Measurements from ENCODE around the gene KIF26B.

The KIF26B gene

DNA sequence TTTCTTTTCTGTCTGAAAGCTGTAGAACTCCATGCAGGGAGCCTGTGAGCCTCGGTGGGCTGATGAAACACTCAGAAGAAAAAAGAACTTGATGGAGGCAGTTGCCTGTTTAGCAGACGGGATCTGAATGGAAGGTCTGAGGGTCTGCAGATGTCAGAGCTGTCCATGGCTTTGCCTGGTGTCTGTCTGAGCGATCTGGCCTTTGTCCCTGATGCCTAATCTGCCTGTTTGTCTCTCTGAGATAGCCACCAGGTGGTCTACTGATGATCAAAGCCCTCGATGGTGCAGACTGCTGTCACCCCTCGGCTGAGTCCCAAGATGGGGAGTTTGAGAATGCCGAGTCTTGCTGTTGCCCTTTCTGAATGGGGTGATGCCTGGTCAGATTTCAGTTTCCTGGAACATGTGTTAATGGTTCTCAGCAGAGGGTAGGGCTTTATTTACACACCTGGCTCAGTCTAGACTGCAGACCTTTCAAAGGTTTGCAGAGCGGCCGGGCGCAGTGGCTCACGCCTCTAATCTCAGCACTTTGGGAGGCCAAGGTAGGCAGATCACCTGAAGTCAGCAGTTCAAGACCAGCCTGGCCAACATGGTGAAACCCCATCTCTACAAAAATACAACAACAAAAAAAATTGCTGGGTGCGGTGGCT, 90.4 kb downstream of the KIF26B start:
- DNase-seq, result no peak

DNA sequence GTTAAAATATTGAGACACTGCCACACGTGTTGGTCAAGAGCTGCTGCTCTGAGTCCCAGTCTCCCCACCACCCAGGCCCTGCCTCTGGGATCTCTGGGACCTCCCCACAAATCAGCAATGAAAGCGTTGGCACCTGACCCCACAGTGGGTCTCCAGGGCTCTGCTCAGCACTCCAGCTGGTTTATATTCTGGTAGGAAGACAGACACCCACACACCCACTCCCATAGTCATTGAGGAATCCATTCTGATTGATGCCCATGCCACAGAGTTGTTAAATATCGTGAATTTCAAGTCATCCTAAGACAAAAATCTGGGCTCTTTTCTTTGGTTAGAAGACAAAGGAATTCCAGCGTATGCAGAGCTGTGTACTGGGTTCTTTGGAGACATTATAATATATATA, 91.6 kb downstream of the KIF26B start:
- DNase-seq, result no peak

DNA sequence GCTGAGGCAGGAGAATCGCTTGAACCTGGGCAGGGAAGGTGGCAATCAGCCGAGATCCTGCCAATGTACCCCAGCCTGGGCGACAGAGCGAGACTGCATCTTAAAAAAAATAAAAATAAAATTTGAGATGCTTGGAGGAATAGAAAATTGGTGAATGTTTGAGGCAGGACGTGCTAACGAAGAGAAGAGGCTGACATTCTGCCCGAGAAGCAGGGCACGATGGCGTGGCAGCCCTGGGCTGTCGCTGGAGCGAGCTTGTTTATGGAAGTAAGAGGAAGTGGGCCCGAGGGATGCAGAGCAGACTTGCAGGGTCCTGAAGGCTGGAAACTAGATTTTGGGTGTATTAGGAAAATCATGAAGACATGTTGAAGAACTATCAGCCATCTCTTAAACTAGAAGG, 92.6 kb downstream of the KIF26B start:
- DNase-seq, result no peak

DNA sequence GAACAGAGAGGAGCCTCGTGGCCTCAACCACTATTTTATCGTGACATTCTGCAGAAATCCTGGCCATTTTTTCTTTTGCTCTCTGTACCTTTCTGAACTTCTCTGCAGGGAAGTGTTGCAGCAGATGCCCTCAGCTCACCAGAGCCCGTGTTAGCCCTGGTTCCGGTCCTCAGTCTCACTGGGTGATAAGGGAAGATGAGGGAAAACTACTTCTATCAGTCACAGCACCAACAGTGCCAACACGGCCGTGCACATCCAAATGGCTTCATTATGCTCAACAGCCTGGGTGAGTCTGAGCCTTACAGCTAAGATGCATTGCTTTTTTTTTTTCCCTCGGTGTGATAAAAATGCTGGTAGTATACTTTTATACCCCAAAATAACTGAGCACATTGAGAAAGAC, 93.0 kb downstream of the KIF26B start:
- no peak for DNase-seq

DNA sequence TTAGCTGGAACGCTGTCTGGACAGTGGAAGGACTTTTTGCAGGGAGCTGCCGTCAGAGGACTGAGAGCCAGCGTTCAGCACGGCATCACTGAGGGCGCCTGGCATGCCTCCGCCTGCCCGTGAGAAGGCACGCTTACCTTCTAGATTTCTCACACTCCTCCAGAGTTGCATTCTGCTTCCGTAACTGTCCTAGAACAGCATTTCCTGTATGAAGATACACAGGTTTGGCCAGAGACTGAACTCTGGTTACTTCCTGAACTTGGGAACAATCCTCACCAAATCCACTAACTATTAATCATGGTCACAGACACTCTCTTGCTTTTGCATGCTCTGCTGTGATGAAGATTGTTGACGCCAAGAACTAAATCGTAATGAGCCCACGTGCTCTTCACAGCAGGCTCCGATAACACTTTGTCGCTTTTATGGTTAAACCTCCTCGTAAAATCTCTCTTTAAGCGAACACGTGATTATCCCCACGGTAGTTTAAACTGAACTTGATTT, 93.5 kb downstream of the KIF26B start:
- no peak for DNase-seq

DNA sequence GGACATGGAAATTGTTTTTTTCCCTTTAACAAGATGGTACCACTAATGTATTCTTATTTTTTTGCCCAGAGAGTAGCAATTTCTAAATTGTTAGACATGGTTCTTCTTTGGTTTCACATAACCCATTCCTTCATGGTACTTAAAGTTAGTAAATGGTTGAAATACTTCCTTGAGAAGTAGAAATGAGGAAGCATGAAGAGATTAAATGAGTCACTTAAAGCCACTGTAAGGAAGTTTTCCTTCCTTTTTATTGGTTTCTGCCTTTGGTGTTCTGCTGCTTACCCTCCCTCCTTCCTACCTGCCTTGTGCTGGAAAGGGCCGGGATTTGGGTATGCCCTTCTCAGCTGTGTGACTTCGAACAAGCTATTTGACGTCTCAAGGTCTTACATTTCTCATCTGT, 101.0 kb downstream of the KIF26B start:
- no peak for DNase-seq

DNA sequence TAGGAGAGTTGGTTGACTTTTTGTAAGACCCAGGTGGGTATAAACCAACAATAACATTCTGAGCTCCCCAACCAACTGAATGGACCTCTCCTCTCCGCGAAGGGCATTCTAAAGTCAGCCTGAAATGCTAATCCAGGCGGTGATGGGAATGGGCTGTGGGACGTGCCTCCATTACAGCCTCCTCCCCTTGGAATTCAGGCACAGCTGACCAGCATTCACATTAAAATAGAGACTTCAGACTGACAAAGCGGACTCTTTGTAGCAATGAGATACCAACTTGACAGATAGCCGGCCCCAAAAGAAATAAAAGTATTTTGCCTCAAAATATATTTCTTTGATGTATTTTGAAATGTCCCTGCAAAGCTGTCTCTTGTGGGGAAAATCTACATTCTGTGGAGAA, 101.7 kb downstream of the KIF26B start:
- DNase-seq, result no peak

DNA sequence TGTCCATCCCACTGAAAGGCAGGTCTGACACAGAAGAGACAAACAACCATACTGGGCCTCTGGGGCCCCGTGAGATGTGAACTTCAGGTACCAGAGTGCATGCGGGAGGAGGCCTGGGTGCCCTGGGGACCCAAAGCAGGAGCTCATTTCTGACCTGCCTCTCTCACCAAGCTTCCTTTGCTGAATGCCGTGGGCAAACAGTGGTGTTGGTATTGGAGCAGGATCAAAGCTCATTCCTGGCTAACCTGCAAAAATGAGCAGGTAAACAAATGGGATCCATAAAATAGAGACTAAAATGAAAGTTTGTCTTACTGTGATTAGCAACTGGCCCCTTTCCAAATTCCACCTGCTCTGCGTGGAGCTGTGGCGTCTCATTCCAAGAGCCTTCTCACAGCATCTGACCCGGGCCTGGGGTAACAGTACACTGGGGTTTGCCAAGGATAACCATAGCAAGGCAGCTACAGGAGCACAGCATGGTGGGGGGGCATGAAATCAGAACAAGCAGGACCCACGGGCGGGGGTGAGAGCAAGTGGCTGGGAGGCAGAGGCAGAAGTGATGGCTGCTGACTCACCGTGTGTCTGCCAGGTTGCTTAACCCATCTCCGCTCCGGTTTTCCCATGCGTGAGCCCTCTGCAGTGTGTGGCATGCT, 103.6 kb downstream of the KIF26B start:
- no peak for DNase-seq

DNA sequence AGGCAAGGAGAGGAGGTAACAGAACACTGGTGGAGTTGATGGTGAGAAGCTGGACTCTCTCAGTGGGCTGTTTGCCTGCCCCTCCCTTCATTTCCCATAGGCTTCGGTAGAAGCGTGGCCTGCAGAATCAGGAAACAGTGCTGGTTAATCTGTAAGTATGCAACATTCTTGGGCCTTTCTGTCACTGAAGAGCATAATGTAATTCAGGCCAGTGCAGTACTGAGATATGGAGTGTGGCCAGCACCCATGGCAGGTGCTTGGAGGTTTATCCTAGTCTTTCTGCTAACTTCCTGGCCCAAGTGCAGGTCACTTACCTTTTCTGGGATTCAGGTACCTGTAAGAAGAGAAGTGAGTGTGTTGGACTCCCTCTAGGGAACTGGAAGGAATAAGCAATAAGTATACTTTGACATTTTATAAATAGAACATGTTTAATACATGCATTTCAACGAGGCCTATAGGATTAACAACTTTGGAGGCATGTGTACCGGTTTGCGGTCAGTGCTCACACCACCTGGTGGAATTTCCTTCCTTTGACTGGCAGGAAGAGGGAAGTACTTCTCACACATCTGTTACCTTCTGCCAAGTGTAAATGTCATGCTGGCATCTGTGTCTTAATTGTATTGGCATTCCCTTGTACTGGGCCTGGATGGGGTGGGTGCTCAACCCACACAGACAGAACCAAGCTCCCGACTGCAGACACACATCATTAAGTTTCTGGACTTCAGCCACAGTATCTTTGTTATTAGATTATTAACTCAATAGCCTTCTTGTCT, 105.5 kb downstream of the KIF26B start:
- DNase-seq, result no peak

DNA sequence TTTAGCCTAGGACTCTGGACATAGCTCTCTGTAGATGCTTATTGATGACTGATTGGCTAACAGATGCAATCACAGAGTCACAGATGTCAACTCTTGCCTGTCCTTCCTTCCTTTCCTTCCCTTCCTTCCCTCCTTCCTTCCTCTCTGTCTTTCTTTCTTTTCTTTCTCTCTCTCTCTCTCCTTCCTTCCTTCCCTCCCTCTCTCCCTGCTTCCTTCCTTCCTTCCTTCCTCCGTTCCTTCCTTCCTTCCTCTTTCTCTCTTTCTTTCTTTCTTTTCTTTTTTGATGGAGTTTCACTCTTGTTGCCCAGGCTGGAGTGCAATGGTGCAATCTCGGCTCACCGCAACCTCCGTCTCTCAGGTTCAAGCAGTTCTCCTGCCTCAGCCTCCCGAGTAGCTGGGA, 106.1 kb downstream of the KIF26B start:
- DNase-seq, result no peak

DNA sequence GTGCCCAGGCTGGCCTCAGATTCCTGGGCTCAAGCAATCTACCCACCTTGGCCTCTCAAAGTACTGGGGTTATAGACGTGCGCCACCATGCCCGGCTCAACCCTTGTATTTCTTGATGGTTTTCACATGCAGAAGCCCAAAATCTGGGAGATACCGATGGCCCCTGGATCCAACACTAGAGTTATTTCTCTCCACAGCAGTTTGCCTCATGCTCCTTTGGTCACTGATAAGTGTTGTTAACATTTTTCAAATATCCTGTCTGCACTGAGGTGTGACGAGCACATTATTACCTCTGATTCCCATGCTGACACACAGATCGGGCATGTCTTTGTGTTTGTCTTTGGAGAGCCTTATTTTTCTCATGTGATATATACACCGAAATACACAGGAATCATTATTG, 107.0 kb downstream of the KIF26B start:
- no peak for DNase-seq

DNA sequence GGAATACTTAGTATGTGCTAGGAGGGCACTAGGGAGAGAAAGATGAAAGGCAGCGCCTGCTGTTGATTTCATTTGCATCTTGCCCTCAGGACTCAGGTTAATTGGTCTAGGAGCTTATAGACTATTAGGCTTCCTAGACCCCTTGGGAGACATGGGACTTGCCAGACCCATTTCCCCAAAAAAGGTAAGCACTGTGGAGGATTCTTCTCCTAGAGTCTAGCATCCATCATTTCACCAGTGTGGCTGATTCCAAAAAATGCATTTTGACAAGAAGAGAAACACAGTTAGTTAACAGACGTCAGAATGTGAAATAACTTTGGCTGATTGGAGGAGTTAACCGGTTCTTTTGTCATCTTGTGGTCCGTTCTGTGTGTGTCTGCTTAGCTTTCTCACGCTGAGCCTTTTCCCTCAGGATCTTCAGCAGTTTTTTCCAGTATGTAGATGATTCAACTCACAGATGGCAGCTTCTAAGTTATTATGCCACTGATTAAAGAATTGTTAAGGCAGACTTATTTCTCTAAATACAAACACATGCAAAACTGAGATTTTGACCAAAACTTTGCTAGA, 108.8 kb downstream of the KIF26B start:
- DNase-seq, result no peak

DNA sequence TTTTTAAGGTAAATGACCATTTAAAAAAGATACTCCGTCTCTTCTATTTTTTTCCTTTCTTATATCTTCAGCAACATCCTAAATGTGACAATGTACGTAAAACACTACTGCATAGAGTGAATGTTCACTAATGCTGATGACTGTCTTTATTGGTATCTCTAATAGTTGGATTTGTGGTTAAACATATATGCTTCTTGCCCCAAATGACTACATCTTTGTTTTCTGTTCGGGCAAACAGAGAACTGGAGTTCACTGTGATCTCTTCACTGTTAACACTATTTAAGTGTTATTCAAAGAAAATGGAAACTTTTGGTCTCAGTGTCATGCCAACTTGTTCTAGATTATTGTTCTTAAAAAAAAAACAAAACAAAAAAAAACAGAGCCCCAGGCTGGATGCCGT, 109.4 kb downstream of the KIF26B start:
- DNase-seq, result no peak

DNA sequence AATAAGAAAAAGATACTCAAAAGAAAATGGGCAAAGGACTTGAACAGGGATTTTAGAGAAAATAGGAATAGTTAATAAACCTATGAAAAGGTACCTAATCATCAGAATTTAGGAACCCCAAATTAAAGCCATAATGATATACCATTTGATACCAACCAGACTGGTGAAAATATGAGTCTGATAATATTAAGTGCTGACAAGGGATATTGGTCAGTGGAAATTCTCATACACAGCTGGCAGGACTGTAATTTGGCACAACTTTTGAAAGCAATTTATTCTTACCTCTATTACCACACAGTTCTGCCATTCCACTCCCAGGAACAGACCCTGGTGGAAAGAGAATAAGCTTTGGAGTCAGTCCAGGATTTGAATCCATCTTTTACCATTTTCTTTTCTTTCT, 111.3 kb downstream of the KIF26B start:
- no peak for DNase-seq

DNA sequence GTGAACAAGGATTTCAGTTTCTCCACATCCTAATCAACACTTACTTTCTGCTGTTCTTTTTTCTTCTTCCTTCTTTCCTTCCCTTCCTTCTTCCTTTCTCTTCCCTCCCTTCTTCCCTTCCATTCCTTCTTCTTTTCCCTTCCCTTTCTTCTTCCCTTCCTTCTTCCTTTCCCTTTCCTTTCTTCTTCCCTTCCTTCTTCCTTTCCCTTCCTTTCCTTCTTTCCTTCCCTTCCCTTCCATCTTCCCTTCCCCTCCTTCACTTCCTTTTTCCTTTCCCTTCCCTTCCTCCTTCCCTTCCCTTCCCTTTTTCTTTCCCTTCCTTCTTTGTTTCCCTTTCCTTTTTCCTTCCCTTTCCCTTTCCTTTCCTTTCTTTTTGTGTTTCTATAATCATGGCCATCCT, 115.3 kb downstream of the KIF26B start:
- DNase-seq, result no peak

DNA sequence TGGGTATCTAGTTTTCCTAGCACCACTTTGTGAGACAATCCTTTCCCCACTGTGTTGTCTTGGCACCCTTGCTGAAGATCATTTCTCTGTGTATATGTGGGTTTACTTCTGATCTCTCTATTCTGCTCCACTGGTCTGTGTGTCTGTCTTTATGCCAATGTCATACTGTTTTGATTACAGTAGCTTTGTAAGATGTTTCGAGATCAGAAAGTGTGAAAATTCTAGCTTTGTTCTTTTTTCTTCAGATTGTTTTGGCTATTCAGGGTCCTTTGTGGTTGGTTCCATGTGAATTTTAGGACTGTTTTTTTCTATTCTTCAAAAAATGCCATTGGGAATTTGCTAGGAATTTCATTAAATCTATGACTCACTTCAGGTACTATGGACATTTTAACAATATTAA, 116.2 kb downstream of the KIF26B start:
- no peak for DNase-seq

DNA sequence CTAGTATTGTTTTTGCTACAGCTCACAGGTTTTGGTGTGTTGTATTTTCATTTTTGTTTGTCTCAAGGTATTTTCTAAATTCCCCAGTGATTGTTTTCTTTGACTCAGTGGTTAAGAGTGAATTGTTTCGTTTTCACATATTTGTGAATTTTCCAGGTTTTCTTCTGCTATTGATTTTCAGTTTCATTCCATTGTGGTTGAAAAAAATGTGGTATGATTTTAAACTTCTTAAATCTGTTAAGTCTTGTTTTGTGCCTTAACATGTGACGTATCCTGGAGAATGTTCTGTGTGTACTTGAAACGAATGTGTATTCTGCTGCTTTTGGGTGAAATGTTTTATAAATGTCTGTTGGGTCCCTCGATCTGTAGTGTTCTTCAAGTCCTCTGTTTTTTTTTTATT, 117.9 kb downstream of the KIF26B start:
- no peak for DNase-seq

DNA sequence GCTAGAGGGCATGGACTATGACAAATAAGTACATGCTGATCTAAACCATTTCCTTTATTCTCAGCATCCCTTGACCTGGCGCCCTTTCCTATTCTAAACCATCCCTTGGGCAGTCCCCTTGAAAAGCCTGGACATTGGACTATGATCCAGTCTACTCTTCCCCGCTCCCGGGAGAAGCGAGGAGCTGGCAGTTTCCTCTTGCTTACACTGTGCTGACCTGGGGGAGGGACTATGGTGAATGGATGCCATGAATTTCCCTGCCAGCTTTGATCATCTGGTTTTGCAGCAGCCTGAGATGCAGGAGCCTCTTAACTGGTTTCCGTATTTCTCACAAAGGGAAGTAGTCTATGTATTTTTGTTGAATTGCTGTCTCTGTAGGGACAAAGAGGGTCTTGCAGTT, 121.7 kb downstream of the KIF26B start:
- DNase-seq, result no peak

DNA sequence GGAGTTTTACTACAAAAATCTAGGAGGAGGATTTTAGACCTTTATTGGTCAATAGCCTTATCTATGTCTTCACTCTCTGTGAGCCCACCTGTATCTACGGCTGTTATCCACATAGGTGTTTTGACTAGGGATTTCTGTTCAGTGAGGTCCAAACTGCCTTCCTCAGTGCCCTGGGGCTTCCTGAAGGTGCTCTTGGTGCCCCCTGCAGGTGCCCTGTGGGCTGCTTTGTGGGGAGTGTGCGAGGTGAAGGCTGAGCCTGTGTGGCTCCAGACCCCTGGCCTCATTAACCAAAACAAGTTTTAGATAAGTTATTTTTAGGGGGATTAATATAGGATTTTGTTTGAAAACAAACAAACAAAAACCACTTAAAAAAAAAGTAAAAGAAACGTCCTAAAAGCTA, 122.5 kb downstream of the KIF26B start:
- DNase-seq, result no peak

DNA sequence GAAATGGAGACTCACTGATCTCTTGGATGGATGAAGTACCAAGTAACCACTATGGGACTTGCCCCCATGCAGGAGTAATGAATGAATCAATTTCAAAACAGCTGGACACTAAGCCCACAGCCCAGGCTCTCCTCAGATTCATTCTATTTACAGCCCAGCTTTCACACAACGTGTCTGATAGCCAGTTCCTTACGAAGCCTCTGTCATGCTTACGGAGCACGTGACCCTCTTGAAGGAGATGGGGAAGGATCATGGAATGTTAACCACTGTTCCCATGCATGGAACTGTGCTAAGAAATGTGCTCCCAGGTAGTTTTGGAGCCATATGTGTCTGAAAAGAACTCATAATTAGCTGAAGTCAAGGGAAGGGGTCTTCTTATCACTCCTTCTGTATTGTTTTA, 124.1 kb downstream of the KIF26B start:
- no peak for DNase-seq

DNA sequence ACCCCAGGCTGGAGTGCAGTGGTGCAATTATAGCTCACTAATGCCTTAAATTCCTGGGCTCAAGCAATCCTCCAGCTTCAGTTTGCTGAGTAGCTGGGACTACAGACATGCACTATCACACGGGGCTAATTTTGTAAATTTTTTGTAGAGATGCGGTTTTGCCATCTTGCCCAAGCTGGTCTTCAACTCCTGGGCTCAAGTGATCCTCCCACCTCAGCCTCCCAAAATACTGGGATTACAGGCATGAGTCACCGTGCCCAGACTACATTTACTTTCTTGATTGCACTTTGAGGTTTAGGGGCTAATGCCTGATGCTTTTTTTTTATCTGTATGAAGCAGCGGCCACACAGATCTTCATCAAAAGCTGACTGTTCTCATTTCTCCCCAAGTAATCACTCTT, 124.6 kb downstream of the KIF26B start:
- DNase-seq, result no peak

DNA sequence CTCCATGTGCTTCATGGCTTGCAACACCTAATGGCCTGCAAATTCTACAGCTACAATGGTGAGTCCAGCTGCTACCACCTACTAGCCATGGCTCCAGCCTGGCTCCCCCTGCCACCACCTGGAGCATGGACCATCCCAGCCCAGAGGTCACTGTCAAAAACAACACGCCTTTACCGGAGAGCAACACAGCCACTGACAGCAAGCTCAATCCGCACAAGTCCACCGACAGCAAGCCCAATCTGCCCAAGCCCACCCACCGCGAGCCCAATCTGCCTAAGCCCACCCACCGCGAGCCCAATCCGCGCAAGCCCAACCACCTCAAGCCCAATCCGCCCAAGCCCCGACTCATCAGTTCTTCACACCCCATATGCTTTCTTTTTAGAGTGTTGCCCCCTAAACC, 128.2 kb downstream of the KIF26B start:
- no peak for DNase-seq

DNA sequence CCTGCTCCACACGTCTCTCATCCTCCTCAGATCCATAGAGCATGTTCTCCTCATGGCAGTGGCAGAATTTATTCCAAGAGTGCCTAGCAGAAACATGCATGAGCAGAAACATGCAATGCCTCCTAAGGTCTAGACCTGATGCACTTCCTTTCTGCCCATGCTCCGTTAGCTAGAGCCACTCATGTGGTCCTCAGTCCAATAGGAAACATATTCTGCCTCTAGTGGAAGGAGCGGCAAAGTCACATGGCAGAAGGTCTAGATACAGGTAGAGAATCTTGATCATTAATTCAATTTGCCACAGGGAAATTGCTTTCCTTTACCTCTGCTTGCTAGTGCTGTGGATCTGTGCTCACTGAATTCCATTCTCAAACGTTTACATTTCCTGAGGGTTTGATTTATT, 130.4 kb downstream of the KIF26B start:
- no peak for DNase-seq

DNA sequence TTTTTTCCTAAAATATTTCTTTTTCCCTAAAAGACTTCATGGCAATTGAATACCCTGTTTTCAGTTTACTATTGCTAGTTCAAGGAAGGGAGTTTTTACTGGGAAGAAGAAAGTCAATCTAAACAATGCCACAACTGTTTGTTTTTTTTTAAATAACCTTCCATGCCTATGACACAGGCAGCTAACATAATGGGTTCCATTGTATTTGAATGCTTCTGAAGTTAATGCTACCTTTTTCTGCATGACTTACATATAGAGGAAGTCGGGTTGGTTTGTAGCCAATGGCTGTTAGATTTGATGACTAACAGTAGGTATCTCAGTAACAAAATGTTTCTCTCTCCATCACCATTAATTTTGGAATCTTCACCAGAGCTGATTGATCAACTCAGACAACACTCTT, 134.0 kb downstream of the KIF26B start:
- no peak for DNase-seq
